HG03066 (cell line): ENCODE results near the gene LMAN2L.

ENCODE experiments used
- ATAC-seq: cut with Tn5 transposase; IDR thresholded peaks from one replicate; pipeline ENCODE4 v1.9.1; 2021; ENCODE audit warnings: low read depth; ENCODE audit not compliant: unreplicated experiment

Gene LMAN2L

DNA sequence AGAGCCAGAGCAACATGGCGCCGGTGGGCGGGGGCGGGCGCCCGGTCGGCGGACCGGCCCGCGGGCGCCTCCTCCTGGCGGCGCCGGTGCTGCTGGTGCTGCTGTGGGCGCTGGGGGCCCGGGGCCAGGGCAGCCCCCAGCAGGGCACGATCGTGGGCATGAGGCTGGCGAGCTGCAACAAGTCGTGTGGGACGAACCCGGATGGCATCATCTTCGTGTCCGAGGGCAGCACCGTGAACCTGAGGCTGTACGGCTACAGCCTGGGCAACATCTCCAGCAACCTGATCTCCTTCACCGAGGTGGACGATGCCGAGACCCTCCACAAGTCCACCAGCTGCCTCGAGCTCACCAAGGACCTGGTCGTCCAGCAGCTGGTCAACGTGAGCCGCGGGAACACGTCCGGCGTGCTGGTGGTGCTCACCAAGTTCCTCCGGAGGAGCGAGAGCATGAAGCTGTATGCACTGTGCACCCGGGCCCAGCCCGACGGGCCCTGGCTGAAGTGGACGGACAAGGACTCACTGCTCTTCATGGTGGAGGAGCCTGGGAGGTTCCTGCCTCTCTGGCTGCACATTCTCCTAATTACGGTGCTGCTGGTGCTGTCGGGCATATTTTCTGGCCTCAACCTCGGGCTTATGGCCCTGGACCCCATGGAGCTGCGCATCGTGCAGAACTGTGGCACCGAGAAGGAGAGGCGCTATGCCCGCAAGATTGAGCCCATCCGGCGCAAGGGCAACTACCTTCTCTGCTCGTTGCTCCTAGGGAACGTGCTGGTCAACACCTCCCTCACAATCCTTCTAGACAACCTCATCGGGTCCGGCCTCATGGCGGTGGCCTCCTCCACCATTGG is 21.3 kb upstream of the LMAN2L start:
- ATAC-seq = no peak

DNA sequence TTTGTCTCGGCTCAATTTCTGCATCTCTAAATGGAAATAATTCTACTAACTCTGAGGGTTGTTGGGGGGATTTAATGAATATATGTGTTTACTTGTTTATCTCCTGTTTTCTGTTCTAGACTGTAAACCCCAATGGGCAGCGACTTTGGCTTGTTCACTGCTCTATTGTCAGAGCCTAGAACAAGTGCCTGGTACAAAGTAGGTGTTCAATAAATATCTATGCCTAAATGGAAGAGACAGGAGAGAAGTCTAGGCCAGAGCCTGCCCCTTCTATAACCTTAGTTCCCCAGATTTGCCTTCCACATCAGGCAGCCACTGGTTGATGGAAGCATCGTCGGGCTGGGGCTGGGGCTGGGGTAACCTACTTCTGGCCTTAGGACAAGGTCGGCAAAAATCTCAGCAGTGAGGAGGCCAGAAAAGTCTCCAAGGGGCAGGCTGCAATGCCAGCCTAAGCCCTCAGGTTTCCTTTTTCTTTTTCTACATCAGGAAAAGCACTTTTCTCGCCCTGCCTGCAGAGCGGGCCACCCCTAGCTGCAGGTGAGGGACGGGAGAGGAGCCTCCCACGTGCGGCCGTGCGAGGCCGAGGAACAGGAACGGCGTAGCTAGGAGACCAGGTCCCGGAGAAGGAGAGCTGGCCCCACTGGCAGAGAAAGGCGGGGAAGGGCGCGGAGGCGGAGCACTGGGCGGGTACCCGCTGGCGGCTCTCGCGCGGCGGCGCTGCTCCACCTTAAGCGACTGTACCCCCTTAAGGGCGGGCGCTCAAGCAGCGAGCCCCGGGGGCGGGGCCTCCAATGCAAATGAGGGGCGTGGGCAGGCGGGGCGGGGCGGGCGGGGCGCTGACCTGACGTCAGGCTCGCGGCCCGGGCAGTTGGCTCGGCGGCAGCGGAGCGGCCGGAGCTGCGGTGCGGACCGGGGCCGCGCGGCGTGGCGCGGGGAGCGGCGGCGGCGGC is 20.4 kb upstream of the LMAN2L start, which contains the start of gene CNNM4:
Gene CNNM4 (plus strand): TSS at position 867 of the 950 bp plus-strand sequence. CDS start 98 bp downstream, outside the sequence.
- ATAC-seq = peak; percentile 68

DNA sequence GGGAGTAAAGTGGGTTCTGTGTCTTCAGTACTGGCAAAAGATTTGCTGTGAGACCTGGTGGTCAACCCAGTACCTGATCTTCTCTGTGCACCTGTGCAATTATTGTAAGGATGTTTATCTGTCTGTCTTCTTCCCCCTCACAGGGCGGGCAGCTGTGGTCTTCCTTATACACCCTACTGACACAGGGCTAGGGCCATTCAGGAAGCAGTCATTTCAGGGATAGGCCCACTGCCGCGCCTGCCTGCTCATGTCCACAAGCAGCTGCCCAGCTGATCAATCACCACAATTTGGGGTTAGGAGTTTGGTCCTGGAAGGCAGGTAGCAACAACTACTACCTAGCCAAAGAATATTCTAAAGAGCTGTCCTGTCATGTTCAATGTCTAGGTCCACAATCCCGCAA is 19.7 kb upstream of the LMAN2L start:
- ATAC-seq = no peak

DNA sequence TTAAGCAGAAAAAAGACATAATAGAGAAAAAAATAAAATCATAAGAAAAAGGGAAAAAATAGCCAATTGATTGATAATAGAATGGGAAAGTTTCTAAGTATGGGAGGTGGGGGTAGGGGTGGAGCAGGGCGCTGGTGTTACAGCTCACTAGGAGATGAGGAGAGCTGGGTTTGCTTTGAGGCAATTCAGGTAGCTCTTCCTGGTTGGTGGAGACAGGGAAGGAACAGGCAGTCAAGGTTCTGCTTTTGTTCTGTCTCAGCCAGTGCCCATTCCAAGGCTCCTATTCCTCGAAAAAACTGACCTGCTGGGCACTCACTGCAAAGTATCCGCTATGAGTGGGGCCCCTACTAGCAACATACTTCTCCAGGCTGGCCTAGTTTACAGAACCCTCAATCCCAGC is 19.1 kb upstream of the LMAN2L start:
- ATAC-seq = no peak

DNA sequence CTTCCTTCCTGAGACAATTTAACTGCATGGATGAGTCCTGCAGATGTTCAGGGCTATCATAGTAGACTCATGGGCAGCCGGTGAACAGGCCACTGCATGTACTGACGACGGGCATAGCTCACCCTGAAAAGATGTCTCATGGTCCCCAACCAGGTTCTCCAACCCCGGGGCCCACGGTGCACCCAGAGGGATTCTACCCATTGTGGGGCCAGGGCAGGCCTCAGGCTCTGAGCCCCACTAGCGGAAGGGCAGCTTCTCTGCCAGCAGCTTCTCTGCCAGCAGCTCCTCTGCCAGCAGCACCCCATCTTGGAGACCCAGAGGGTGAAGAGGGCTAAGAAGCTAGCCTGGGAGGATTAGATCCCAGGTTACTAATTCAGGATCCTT is 17.6 kb upstream of the LMAN2L start:
- no peak for ATAC-seq

DNA sequence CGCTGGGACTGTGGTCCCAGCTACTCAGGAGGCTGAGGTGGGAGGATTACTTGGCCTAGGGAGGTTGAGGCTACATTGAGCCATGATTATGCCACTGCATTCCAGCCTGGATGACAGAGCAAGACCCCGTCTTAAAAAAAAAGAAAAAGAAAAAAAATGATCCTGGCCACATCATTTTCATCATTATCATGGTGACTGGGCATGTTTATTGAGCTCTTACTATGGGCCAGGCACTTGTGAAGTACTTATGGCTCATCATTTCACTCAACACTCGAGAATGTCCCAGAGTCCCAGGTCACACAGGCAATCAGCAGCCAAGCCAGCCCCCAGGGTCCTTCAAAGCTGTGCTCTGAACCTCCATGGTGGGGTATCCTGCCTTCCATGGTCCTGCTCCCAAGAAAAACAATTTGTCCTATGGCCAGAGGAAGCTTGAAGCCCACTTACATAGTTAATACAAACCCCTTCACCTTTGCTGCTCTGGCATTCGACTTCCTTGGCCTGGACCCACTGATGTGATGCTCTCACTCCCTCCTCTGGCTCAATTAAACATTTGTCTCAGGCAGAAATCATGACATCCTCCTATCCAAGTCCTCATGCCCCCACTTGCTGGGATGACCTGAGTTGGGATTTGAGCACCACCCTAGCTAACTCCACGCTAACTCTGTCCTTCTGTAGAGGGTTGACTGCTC is 17.1 kb upstream of the LMAN2L start:
- ATAC-seq = no peak

DNA sequence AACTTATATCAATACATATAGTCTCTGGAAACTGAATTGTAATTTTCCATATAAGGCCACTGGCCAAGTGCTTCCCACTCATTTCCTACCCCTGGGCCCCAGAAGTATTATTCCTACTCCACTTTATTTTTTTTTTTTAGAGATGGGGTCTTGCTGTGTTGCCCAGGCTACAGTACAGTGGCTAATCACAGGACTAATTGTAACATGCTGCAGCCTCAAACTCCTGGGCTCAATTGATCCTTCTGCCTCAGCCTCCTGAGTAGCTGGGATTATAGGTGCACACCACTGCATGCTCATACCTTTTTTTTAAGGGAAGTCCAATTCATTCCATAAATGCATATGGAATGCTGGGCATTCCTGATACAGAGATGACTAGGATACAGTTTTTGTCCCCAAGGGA is 14.5 kb upstream of the LMAN2L start:
- ATAC-seq = no peak

DNA sequence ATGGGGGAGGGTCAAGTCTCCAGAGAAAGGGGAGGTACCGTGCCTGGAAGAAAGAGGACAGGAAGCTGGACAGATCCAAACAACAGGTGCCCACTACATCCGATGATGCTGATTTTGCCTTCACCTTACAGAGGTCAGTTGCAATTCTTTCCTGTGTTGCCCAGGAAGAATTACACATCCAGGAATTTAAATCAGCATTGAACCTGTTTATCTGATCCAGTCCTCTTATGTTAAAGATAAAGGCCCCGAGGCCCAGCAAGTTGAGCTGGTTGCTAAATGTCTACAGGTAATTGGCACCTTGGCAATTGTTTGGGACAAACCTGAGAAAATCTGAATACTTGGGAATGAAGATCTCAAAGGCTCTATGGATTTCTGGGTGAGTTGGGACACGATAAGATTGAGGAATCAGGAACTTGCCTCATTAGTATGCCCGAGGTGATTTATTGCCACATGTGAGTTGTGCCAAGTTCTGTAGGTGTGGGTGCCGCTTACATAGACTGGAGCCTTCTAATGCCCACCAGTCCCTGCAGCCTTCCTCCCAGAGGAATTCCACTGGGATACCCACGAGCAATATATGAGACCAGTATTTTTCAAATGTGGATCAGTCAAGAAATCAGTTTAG is 13.9 kb upstream of the LMAN2L start:
- ATAC-seq = no peak

DNA sequence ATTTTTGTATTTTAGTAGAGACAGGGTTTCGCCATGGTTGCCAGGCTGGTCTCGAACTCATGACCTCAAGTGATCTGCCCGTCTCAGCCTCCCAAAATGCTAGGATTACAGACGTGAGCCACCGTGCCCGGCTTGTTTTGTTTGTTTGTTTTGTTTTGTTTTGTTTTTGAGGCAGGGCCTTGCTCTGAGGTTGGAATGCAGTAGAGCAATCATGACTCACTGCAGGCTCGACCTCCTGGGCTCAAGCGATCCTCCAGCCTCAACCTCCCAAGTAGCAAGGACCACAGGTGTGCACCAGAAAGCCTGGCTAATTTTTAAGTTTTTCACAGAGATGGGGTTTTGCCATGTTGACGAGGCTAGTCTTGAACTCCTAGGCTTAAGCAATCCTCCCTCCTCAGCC is 11.9 kb upstream of the LMAN2L start:
- ATAC-seq = no peak

DNA sequence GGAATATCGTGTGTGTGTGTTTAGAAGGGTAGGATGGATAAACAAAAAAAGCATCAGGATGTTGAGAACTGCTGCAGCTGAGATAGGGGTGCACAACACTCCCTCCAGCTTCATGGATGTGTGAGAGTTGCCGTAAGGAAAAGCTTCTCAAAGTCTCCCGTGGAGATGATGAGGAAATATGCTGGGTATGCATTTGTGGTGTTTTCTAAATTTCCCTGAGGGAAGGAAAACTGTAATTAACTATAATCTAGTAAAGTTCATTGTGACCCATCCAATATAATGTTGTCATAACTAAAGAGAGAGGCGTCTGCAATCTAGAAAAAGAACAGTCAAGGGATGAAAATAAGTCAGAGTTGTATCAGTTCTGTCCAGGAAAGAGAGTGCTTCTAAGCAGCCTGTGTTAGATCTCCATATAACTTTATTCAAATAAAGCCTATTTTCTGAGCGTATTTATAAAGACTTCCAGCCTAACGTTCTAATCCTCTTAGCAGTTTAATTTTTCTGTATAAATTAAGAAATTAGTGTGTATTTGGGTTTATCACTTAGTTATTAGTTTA is 7.3 kb upstream of the LMAN2L start:
- ATAC-seq = no peak

DNA sequence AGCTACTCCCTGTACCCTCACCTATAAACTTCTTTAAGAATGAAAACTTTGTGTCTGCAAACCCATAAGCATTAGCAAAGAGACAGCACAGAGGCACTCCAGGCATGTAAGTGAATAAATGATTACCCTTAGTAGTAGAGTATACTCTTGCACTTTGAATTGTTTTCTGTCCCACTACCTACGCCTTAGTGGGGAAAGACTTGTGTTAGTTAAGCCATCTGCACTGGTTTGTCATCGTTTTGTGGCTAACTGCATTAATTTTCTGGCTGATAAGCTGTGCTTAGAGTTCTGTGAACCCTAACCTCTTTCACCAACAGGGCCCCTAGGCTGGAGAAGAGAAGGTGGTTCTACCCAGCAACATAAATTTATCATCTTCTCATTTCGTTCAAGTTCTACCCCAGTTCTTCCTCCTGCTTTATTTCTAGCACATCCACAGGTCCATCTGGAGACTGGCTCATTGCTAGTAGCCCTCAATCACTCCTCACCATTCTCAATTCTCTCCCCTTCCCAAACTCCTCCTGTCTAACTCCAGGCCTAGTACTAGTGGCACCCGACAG is 710 bp downstream of the LMAN2L start:
- ATAC-seq = no peak

DNA sequence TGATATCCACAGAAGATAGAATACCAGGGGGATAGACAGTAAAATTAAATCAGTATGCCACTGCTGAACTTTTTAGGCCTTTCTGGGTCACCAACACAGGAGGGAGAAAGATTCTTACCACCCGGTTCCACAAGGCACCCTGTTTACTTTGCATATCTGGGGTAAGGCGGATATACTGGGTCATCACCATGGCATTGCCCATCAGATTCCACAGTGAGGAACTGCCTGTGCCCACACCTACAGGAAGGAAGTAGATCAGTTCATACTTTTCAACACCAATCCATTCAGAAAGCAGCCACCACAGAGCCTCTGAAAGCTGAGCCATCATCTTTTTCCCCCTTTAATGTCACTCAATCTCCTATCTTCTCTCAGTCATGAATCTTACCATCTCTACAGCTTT is 2.0 kb downstream of the LMAN2L start:
- ATAC-seq = no peak

DNA sequence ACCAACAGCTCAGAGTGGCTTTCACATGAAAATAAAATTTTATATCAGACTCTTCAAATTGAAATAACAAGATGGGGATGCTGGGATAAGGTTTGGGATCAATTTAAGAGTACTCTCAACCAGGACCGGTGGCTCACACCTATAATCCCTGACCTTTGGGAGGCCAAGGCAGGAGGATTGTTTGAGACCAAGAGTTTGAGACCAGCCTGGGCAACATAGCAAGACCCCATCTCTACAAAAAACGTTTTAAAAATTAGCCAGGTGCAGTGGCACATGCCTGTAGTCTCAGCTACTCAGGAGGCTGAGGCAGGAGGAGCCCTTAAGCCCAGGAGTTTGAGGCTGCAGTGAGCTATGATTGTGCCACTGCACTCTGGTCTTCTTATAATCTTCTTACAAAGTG is 2.6 kb downstream of the LMAN2L start:
- ATAC-seq = no peak

DNA sequence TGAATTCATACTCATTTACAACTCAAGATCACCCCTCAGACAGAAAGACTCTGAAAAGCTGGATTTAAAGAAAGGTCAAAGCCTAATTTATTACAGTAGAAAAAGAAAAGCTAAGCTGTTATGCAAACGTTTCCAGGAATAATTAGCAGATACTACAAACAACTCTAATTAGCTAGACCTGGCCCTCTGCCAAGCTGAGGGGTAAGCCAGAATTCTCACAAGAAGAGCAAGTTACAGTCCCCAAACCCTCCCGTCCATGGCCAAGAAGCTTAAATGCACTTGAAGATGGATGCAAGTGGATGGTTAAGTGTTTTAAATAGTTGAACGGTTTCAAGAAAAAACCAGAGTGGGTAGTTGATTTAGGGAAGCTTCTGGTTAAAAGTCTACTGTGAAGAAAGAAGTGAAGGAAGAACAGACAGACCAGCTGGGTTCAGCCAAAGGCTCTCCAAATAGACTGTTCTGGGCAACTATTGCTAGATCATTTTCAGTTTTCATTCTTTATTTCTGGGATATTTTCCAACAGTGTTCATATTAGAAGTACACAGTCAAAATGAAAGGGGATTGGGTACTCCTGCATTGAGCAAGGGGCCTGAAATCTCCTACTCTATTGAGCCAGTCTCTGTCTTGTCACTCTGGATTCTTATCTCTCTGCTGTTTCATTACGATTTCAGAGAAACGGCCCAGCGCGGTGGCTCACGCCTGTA is 4.8 kb downstream of the LMAN2L start:
- no peak for ATAC-seq

DNA sequence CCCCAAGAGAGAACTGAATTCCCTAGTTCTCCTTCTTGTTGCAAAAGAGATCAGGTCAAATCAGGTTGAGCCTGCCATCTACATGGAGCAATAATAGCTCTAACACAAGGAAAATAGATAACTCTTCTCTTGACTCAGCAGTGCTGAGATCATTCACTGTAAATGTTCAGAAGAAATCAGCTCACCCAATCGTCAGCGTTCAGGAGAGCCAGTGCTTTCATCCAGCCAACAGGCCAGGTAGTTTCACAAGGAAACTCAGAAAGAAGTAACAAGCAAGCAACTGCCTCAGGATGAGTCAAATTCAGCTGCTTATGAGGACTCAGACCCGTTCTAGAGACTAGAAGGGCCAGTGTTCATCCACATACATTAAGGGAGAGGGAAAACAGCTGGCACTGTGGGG is 5.9 kb downstream of the LMAN2L start:
- ATAC-seq = no peak

DNA sequence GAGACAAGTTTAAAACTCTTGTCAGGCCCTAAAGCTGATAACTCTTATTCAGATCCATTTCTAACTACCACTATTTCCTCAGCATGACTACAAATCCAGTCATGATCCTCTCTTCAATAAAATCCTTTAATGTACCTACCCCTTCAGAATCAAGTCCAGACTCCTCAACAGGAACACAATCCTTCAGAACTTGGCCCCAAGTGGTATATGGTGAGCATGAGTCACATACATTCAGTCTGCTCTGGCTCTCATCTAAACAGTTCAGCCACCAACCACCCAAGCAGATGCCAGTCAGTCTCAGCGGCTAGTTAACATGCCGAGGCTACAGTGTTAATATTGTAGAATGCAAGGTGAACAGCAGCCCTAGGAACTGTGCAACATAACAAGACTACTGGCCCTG is 9.7 kb downstream of the LMAN2L start:
- ATAC-seq = no peak

DNA sequence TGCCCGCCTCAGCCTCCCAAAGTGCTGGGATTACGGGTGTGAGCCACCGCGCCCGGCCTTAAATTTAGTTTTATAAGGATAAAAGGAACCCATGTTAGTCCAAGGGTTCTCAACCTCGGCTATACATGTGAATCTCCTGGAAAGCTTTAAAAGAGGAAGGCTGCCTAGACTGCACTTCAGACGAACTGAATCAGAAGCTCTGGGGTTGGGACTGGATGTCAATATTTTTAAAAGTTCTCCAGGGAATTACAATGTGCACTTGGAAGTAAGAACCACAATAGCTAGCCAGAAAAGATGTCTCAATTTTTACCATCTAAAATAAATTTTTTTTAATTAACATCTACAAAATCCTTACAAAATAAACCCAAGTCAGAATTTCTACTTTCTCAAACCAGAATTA is 10.1 kb downstream of the LMAN2L start:
- no peak for ATAC-seq

DNA sequence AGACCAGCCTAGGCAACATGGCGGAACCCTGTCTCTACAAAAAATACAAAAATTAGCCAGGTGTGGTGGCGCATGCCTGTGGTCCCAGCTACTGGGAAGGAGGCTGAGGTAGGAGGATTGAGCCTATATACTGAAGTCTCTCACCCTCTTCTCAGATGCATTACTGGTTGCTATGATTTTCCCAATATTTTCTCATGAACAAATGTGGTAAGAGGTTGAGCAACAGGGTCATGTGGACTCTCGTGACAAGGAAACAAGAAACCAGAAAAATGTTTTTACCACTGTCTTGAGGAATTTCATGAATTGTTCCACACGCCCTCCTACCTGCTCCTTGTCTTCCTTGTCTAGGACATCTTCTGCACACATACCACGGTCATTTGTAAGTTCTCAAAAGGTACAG is 12.4 kb downstream of the LMAN2L start:
- ATAC-seq = no peak

DNA sequence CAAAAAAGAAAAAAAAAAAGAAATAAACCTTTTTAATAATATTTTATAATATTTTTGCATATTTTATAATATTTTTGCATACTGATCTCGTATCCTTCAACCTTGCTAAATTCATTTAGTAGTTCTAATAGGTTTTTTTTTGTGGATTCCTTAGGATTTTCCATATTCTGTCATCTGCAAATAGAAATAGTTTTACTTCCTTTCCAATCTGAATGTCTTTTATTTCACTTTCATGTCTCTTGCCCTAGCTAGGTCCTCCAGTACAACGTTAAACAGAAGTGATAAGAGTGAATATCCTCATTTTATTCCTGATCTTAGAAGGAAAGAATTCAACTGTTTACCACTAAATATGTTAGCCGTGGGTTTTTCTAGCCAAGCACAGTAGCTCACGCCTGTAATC is 13.7 kb downstream of the LMAN2L start:
- ATAC-seq = no peak
